Keratinocyte (primary cell): Measurements from ENCODE around the gene MYO10. TPM values are rescaled to one million over a fixed set of nuclear protein-coding genes. Genes with fewer than 3 reads are reported as not detected.

Experiments used
- DNase-seq: peaks from one replicate; pipeline ENCODE4 v3.0.0-alpha.2; 2011; ENCODE audit warnings: low read depth, missing footprints, low spot score
- FAIRE-seq: peaks from 2 replicates; lab custom pipeline; 2011; peaks lifted over from hg19 to GRCh38; lab: Jason Lieb, UNC
- H2AFZ ChIP-seq: 2 replicates; pipeline ENCODE4 v1.6.0; 2012; ENCODE audit warnings: low read length, control low read depth, inconsistent platforms; ENCODE audit not compliant: control insufficient read depth
- H3K27ac ChIP-seq: 2 replicates; pipeline ENCODE4 v1.5.1; 2011; ENCODE audit warnings: low read length; ENCODE audit not compliant: control insufficient read depth, insufficient read depth
- H3K27me3 ChIP-seq: 3 replicates; pipeline ENCODE4 v1.6.0; 2011; ENCODE audit warnings: low read length; ENCODE audit not compliant: control insufficient read depth, insufficient read depth; ENCODE audit errors: extremely low read depth
- H3K36me3 ChIP-seq, 2 experiments: 2 replicates in 1 of 2; 3 replicates in 1 of 2; pipeline ENCODE4 v1.5.1; 2011; ENCODE audit warnings: low read length in 2 of 2, mild to moderate bottlenecking in 1 of 2; ENCODE audit not compliant: control insufficient read depth in 2 of 2, insufficient read depth in 2 of 2; ENCODE audit errors: extremely low read depth in 1 of 2
- H3K4me1 ChIP-seq: 3 replicates; pipeline ENCODE4 v1.5.1; 2011; ENCODE audit warnings: low read length; ENCODE audit not compliant: control insufficient read depth, insufficient read depth; ENCODE audit errors: extremely low read depth
- H3K4me2 ChIP-seq: 3 replicates; pipeline ENCODE4 v1.6.0; 2011; ENCODE audit warnings: low read depth, low read length; ENCODE audit not compliant: control insufficient read depth, insufficient read depth; ENCODE audit errors: extremely low read depth
- H3K4me3 ChIP-seq, 3 experiments: fragments of 200-600 bp in 1 of 3; sonication (generic) in 1 of 3; 2 replicates in 2 of 3; 3 replicates in 1 of 3; pipeline ENCODE4 v1.5.1; 2011 to 2016; ENCODE audit warnings: low read length in 3 of 3, mild to moderate bottlenecking in 3 of 3, control low read depth in 2 of 3, inconsistent platforms in 1 of 3, low read depth in 1 of 3, mixed read lengths in 1 of 3, mixed run types in 1 of 3, moderate library complexity in 1 of 3; ENCODE audit not compliant: control insufficient read depth in 2 of 3, insufficient read depth in 2 of 3; ENCODE audit errors: extremely low read depth in 1 of 3
- H3K79me2 ChIP-seq: 2 replicates; pipeline ENCODE4 v1.6.0; 2012; ENCODE audit warnings: low read length; ENCODE audit not compliant: control insufficient read depth, insufficient read depth
- H3K9ac ChIP-seq: 3 replicates; pipeline ENCODE4 v1.6.0; 2011; ENCODE audit warnings: low read length; ENCODE audit not compliant: control insufficient read depth, insufficient read depth; ENCODE audit errors: extremely low read depth
- H3K9me1 ChIP-seq: 3 replicates; pipeline ENCODE4 v1.6.0; 2011; ENCODE audit warnings: low read length; ENCODE audit not compliant: control insufficient read depth, insufficient read depth; ENCODE audit errors: extremely low read depth
- H3K9me3 ChIP-seq: 2 replicates; pipeline ENCODE4 v1.5.1; 2012; ENCODE audit warnings: low read depth, low read length; ENCODE audit not compliant: control insufficient read depth
- H4K20me1 ChIP-seq: 3 replicates; pipeline ENCODE4 v1.6.0; 2011; ENCODE audit warnings: low read length; ENCODE audit not compliant: control insufficient read depth, insufficient read depth; ENCODE audit errors: extremely low read depth
- CTCF ChIP-seq, 3 experiments: IDR thresholded peaks in 1 of 3; conservative IDR thresholded peaks in 1 of 3; optimal IDR thresholded peaks in 1 of 3; 2 replicates in 2 of 3; 3 replicates in 1 of 3; pipeline versions ENCODE3 to v1.5.1; 2011; ENCODE audit warnings: low read length in 3 of 3, mild to moderate bottlenecking in 3 of 3, moderate library complexity in 2 of 3, control low read depth in 1 of 3, inconsistent platforms in 1 of 3; ENCODE audit not compliant: insufficient read depth in 2 of 3; ENCODE audit errors: extremely low read depth in 1 of 3
- EZH2 ChIP-seq: IDR thresholded peaks from one replicate; pipeline ENCODE4 v1.6.1; 2012; ENCODE audit warnings: inconsistent platforms, mild to moderate bottlenecking, low read length, moderate library complexity
- dilution Hi-C: fragments of 300-500 bp; cut with MboI; formaldehyde crosslinking; loops from one replicate; pipeline ENCODE4 v1.7.0; 2020; ENCODE audit warnings: low sequenced_read_pairs; ENCODE audit not compliant: extremely low pct_ligation_motif_present
- polyA plus RNA-seq, 5 experiments: library from polyadenylated mRNA; depleted of rRNA in 3 of 5; stranded (reverse) in 3 of 5; stranded (forward) in 1 of 5; unstranded in 1 of 5; fragments of >200 nt; gene quantifications; 1 replicate in 1 of 5; 2 replicates in 3 of 5; 3 replicates in 1 of 5; pipeline versions ENCODE4 v1.2.1 to v1.2.3, GENCODE V29; 2011 to 2012; ENCODE audit warnings: missing spikeins in 2 of 5, low read depth in 1 of 5, low replicate concordance in 1 of 5

MYO10 gene
- polyA plus RNA-seq, 1 donor (not counting 4 experiments of a cell fraction or from before 2014, with no cell fraction given), result 22.0 TPM

GRCh38 chr5:16930496-16930895 is 5.6 kb downstream of the MYO10 start:
- Histone ChIP-seq H3K27me3 (no peaks in the 10 kb centered on the region), H4K20me1 (peaks cover 34% of the 10 kb centered on the region), H3K36me3 (peaks cover 1 to 5% of the 10 kb centered on the region in 2 experiments), H3K79me2 (peaks cover 95% of the 10 kb centered on the region), H2AFZ (no peak overlapping the region), H3K4me1 (peaks cover 23% of the 10 kb centered on the region), H3K9ac (no peak overlapping the region), H3K9me1 (no peaks in the 10 kb centered on the region), H3K4me3 (no peak overlapping the region), H3K27ac (no peak overlapping the region), H3K4me2 (no peak overlapping the region), H3K9me3 (no peaks in the 10 kb centered on the region)
- TF ChIP-seq EZH2, result no peak
- TF ChIP-seq CTCF (optimal IDR thresholded peaks at IDR 0.05 in 1 of 3, IDR thresholded peaks at IDR 0.05 in 1 of 3, conservative IDR thresholded peaks at IDR 0.05 in 1 of 3; ENCODE audit: extremely low read depth in 1 of 3, insufficient read depth in 2 of 3, low read length in 3 of 3), result no peak
- dilution Hi-C loops, result no loop called here
- DNase-seq (no peak), FAIRE-seq (no peak)

- Histone ChIP-seq H3K36me3 (peaks cover 1 to 5% of the 10 kb centered on the region in 2 experiments), H3K4me3 (no peak overlapping the region), H3K9me1 (no peaks in the 10 kb centered on the region), H3K4me2 (no peak overlapping the region), H3K9me3 (no peaks in the 10 kb centered on the region), H3K27me3 (no peaks in the 10 kb centered on the region), H4K20me1 (peaks cover 38% of the 10 kb centered on the region), H3K27ac (no peak overlapping the region), H3K4me1 (peaks cover 23% of the 10 kb centered on the region), H3K79me2 (peaks cover 95% of the 10 kb centered on the region), H2AFZ (no peak overlapping the region), H3K9ac (no peak overlapping the region)
- no peak for TF ChIP-seq CTCF (optimal IDR thresholded peaks at IDR 0.05 in 1 of 3, IDR thresholded peaks at IDR 0.05 in 1 of 3, conservative IDR thresholded peaks at IDR 0.05 in 1 of 3; ENCODE audit: extremely low read depth in 1 of 3, insufficient read depth in 2 of 3, low read length in 3 of 3)
- no peak for TF ChIP-seq EZH2
- FAIRE-seq (no peak), DNase-seq (no peak)
- dilution Hi-C loops, result no loop called here
These were observed 6.3 kb downstream of the MYO10 start for GRCh38 chr5:16929831-16930230.
